GM20000 (cell line): ENCODE data around the gene ZNF521.

Experiments used
- DNase-seq: peaks from one replicate; pipeline ENCODE4 v3.0.0; 2012; ENCODE audit warnings: low spot score
- CTCF ChIP-seq: IDR thresholded peaks from 2 replicates; pipeline ENCODE4 v1.5.1; 2012; ENCODE audit warnings: mild to moderate bottlenecking, control low read depth; ENCODE audit errors: extremely low read depth, missing control alignments

The ZNF521 gene

GRCh38 chr18:25134861-25135260 is 217.1 kb downstream of the ZNF521 start:
- DNase-seq = no peak
- TF ChIP-seq CTCF = no peak

- DNase-seq = no peak
- no peak for TF ChIP-seq CTCF
Observed at GRCh38 chr18:25133879-25134278, 218.1 kb downstream of the ZNF521 start.

- no peak for TF ChIP-seq CTCF
- DNase-seq = no peak
Observed at GRCh38 chr18:25132786-25133496, 219.0 kb downstream of the ZNF521 start.

- DNase-seq = no peak
- TF ChIP-seq CTCF = no peak
Observed at GRCh38 chr18:25126751-25127150, 225.2 kb downstream of the ZNF521 start.

- TF ChIP-seq CTCF = no peak
- no peak for DNase-seq
Observed at GRCh38 chr18:25125680-25126079, 226.3 kb downstream of the ZNF521 start.

- no peak for DNase-seq
- TF ChIP-seq CTCF = no peak
Observed at GRCh38 chr18:25123438-25124232, 228.3 kb downstream of the ZNF521 start.

GRCh38 chr18:25121442-25121841 is 230.5 kb downstream of the ZNF521 start:
- no peak for TF ChIP-seq CTCF
- DNase-seq = no peak
